HL-60 (cell line): ENCODE results near the gene AGPAT3.

Experiments
- DNase-seq, 2 experiments: peaks; one replicate each; pipeline ENCODE4 v3.0.0-alpha.2; 2010 to 2020; ENCODE audit warnings: low read depth in 1 of 2, low spot score in 1 of 2
- H3K27ac ChIP-seq: fragments of 250-450 bp; sonication (Bioruptor Pico); replicated peaks from 2 replicates; pipeline ENCODE4 v1.5.1; 2020; ENCODE audit warnings: mild to moderate bottlenecking, moderate library complexity
- H3K27me3 ChIP-seq: fragments of 250-450 bp; sonication (Bioruptor Pico); 2 replicates; pipeline ENCODE4 v1.5.1; 2021; ENCODE audit warnings: mild to moderate bottlenecking, moderate library complexity; ENCODE audit not compliant: insufficient read depth, poor library complexity, severe bottlenecking
- H3K4me3 ChIP-seq: replicated peaks from 2 replicates; pipeline ENCODE4 v1.5.1; 2011; ENCODE audit warnings: mild to moderate bottlenecking, control low read depth, low read length; ENCODE audit not compliant: insufficient read depth
- CTCF ChIP-seq: IDR thresholded peaks from one replicate; pipeline ENCODE4 v1.5.1; 2011; ENCODE audit warnings: low read length, control low read depth, inconsistent platforms; ENCODE audit not compliant: insufficient read depth
- GABPA ChIP-seq: IDR thresholded peaks from 2 replicates; pipeline ENCODE4 v1.6.1; 2012; ENCODE audit warnings: low read depth
- POLR2AphosphoS5 ChIP-seq: IDR thresholded peaks from 2 replicates; pipeline ENCODE4 v1.6.1; 2012; ENCODE audit warnings: low read depth
- REST ChIP-seq: IDR thresholded peaks from 2 replicates; pipeline ENCODE4 v1.6.1; 2012; ENCODE audit warnings: low read depth; ENCODE audit not compliant: insufficient replicate concordance
- SPI1 ChIP-seq: IDR thresholded peaks from 2 replicates; pipeline ENCODE4 v1.6.1; 2012; ENCODE audit warnings: low read depth, mild to moderate bottlenecking, borderline replicate concordance

Gene AGPAT3

GRCh38 chr21:44003307-44003966 lies 138.4 kb downstream of the AGPAT3 start:
- no peak for TF ChIP-seq CTCF
- no peak for TF ChIP-seq GABPA
- no peak for TF ChIP-seq SPI1
- no peak for TF ChIP-seq POLR2AphosphoS5
- no peak for TF ChIP-seq REST
- Histone ChIP-seq H3K27ac (no peak overlapping the region), H3K27me3 (no peaks in the 10 kb centered on the region), H3K4me3 (no peak overlapping the region)
- no peak for DNase-seq

GRCh38 chr21:44005071-44005470 lies 140.0 kb downstream of the AGPAT3 start:
- no peak overlapping the region for H3K27ac ChIP-seq
- TF ChIP-seq SPI1 (no peak), POLR2AphosphoS5 (no peak)

GRCh38 chr21:44005593-44005992 lies 140.6 kb downstream of the AGPAT3 start:
- Histone ChIP-seq H3K27ac (no peak overlapping the region), H3K27me3 (no peaks in the 10 kb centered on the region), H3K4me3 (no peak overlapping the region)
- DNase-seq: no peak
- no peak for TF ChIP-seq SPI1
- TF ChIP-seq POLR2AphosphoS5: no peak
- no peak for TF ChIP-seq REST
- no peak for TF ChIP-seq CTCF
- no peak for TF ChIP-seq GABPA

More at GRCh38 chr21:44005071-44005470, 140.0 kb downstream of the AGPAT3 start:
- no peak overlapping the region for H3K4me3 ChIP-seq
- no peaks in the 10 kb centered on the region for H3K27me3 ChIP-seq
- no peak for DNase-seq

GRCh38 chr21:44006017-44006619 lies 141.1 kb downstream of the AGPAT3 start:
- no peak for TF ChIP-seq POLR2AphosphoS5
- Histone ChIP-seq H3K27ac (no peak overlapping the region), H3K27me3 (no peaks in the 10 kb centered on the region), H3K4me3 (no peak overlapping the region)
- no peak for DNase-seq

GRCh38 chr21:44006656-44007055 lies 141.6 kb downstream of the AGPAT3 start:
- Histone ChIP-seq H3K27me3 (no peaks in the 10 kb centered on the region), H3K27ac (no peak overlapping the region), H3K4me3 (no peak overlapping the region)
- TF ChIP-seq POLR2AphosphoS5 (no peak), GABPA (no peak), SPI1 (no peak), REST (no peak), CTCF (no peak)
- no peak for DNase-seq
